Mesothelial cell of epicardium (in vitro differentiated cells): Measurements from ENCODE around the gene ENPP1. TPM values are rescaled to one million over a fixed set of nuclear protein-coding genes. Genes with fewer than 3 reads are reported as not detected.

Experiments
- DNase-seq, 2 experiments: peaks; one replicate each; pipeline ENCODE4 v3.0.0; 2021; ENCODE audit warnings: low spot score in 2 of 2; ENCODE audit not compliant: unreplicated experiment in 2 of 2
- H3K27ac Mint-ChIP-seq: 2 replicates; pipeline ENCODE4 v1.8.0; 2021; ENCODE audit warnings: mixed read lengths
- H3K27me3 Mint-ChIP-seq: 2 replicates; pipeline ENCODE4 v1.8.0; 2021; ENCODE audit warnings: low read depth, mixed read lengths
- H3K36me3 Mint-ChIP-seq: 2 replicates; pipeline ENCODE4 v1.8.0; 2021; ENCODE audit warnings: mixed read lengths
- H3K4me1 Mint-ChIP-seq: 2 replicates; pipeline ENCODE4 v1.8.0; 2021; ENCODE audit warnings: mixed read lengths
- H3K4me3 Mint-ChIP-seq: 2 replicates; pipeline ENCODE4 v1.8.0; 2021; ENCODE audit warnings: mild to moderate bottlenecking, moderate library complexity, mixed read lengths
- H3K9me3 Mint-ChIP-seq: 2 replicates; pipeline ENCODE4 v1.8.0; 2021; ENCODE audit warnings: mixed read lengths
- CTCF ChIP-seq: fragments of 200-600 bp; sonication (generic); IDR thresholded peaks from one replicate; pipeline ENCODE4 v1.5.0; 2021; ENCODE audit warnings: antibody characterized with exemption; ENCODE audit not compliant: unreplicated experiment
- total RNA-seq: library from RNA; stranded (reverse); gene quantifications from 3 replicates; pipeline ENCODE4 v1.2.1, GENCODE V29; 2021

Gene ENPP1
- total RNA-seq, 1 donor from 2014 or later = 6.8 TPM

DNA sequence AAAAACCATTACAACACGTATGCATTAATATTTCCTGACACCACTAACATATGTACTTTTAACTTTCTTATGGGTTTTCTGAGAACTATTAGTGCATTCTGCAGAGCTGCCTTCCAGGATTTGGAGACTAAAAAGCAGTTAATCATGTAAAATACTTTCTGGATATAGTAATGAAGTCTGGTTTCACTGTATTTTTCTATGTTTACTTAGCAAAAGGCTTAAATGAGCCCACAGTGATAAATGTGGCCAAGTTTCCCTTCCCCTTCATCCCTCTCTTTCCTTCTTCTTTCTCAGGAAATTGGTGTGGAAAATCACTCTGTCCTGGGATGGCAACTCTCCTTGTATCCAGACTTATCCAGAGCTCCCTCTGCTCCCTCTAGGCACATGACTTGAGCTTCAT lies 29.7 kb upstream of the ENPP1 start:
- Mint-ChIP-seq H3K4me1 (peaks cover 6% of the 10 kb centered on the region), H3K27ac (peak overlapping the region; percentile 11)
- DNase-seq = no peak

DNA sequence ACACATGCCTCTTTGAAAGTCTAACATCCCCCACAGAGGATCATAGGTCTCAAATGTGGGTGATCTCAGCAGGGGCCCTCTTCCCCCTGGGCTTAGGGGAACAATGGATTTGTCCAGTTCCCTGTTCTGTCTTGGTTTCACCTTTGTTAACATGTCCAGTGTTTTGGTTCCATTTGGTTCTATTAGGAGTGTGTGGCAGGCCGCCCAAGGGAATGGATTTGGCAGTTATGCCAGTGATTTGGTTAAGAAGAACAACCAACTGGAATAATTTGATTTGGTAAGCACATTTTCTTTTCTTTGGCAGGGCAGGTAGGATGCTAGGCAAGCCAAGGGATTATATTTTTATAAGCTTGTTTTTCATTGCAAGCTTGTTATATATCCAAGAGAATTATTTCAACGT lies 28.5 kb upstream of the ENPP1 start:
- no peak for TF ChIP-seq CTCF
- Mint-ChIP-seq H3K4me1 (peaks cover 6% of the 10 kb centered on the region), H3K9me3 (no peaks in the 10 kb centered on the region), H3K27me3 (peaks cover 2% of the 10 kb centered on the region), H3K4me3 (no peak overlapping the region), H3K27ac (no peak overlapping the region), H3K36me3 (no peaks in the 10 kb centered on the region)
- no peak for DNase-seq

More for the DNA sequence above, 29.7 kb upstream of the ENPP1 start:
- Mint-ChIP-seq H3K9me3 (no peaks in the 10 kb centered on the region), H3K4me3 (no peak overlapping the region), H3K36me3 (no peaks in the 10 kb centered on the region), H3K27me3 (no peaks in the 10 kb centered on the region)
- no peak for TF ChIP-seq CTCF

DNA sequence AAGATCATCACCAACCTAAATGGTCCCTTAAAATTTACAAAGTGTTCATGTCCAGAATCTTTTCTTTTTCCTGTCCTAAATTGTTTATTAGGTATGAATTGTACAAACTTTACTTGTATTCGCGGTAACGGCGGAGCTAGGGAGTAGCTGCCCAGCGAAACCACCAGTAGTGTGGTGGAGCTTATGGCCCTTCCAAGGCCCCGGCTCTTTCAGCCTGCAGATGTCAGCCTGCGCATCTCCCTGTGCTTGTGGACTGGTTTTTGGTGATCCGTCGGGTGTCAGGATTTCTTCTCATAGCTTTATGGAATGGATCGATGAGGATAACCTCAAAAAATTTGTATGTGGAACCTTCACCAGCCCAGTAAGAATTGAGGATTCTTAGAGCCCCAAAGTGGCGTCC lies 27.2 kb upstream of the ENPP1 start:
- no peak for DNase-seq
- Mint-ChIP-seq H3K36me3 (no peaks in the 10 kb centered on the region), H3K9me3 (no peaks in the 10 kb centered on the region), H3K27me3 (peaks cover 2% of the 10 kb centered on the region), H3K4me1 (peaks cover 6% of the 10 kb centered on the region), H3K4me3 (no peak overlapping the region), H3K27ac (no peak overlapping the region)
- no peak for TF ChIP-seq CTCF

DNA sequence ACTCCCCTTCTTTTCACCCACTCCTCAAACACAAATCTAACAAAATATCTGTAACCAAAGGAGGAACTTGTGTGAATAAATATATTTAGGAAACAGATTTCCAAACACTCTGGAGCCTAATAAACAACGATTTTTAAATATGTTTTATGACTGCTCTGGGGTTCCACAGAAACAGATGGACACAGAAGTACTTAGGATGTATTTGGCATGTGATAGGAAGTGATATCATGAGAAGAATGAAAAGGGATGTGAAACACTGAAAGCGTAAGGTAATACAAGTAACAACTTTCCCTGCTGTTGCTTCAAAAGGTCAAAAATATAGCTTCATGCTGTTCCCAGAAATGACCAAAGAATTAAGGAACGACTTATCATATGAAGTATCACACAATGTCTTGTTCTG lies 26.1 kb upstream of the ENPP1 start:
- Mint-ChIP-seq H3K27ac (no peak overlapping the region), H3K4me1 (peaks cover 6% of the 10 kb centered on the region), H3K9me3 (no peaks in the 10 kb centered on the region), H3K27me3 (peaks cover 2% of the 10 kb centered on the region), H3K36me3 (no peaks in the 10 kb centered on the region), H3K4me3 (no peak overlapping the region)
- DNase-seq = no peak
- TF ChIP-seq CTCF = no peak

DNA sequence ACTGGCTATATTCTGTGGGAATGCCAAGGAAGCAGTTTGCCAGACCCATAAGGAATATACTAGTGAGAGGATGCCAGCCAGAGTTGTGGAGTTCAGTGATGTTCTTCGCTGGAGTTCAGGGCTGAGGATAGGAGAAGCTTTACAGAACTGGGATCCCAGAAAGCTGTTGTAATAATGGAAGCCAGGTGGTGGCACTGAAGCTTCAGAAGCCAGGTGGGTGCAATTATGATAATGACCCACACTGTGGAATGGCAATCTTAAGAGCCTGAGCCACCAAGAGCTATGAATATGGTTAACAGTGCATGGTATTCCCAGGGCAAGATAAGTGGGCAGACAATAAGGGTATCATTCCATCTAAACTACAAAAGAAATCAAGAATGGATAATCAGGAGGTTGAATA lies 25.1 kb upstream of the ENPP1 start:
- Mint-ChIP-seq H3K36me3 (no peaks in the 10 kb centered on the region), H3K4me3 (no peak overlapping the region), H3K9me3 (no peaks in the 10 kb centered on the region), H3K4me1 (peaks cover 6% of the 10 kb centered on the region), H3K27me3 (peaks cover 2% of the 10 kb centered on the region), H3K27ac (no peak overlapping the region)
- no peak for TF ChIP-seq CTCF
- no peak for DNase-seq

GRCh38 chr6:131784561-131784960 lies 23.3 kb upstream of the ENPP1 start:
- H3K36me3 Mint-ChIP-seq = no peaks in the 10 kb centered on the region
- peaks cover 7% of the 10 kb centered on the region for H3K4me1 Mint-ChIP-seq
- no peak overlapping the region for H3K4me3 Mint-ChIP-seq
- DNase-seq = no peak
- H3K27ac Mint-ChIP-seq = no peak overlapping the region
- peaks cover 2% of the 10 kb centered on the region for H3K27me3 Mint-ChIP-seq
- TF ChIP-seq CTCF = no peak
- no peaks in the 10 kb centered on the region for H3K9me3 Mint-ChIP-seq
